GM21528 (cell line): ENCODE measurements around the gene VEGFA.

Experiments
- ATAC-seq: cut with Tn5 transposase; IDR thresholded peaks from one replicate; pipeline ENCODE4 v1.9.1; 2021; ENCODE audit warnings: mild to moderate bottlenecking, moderate library complexity; ENCODE audit not compliant: unreplicated experiment, low FRiP score

Gene VEGFA

DNA sequence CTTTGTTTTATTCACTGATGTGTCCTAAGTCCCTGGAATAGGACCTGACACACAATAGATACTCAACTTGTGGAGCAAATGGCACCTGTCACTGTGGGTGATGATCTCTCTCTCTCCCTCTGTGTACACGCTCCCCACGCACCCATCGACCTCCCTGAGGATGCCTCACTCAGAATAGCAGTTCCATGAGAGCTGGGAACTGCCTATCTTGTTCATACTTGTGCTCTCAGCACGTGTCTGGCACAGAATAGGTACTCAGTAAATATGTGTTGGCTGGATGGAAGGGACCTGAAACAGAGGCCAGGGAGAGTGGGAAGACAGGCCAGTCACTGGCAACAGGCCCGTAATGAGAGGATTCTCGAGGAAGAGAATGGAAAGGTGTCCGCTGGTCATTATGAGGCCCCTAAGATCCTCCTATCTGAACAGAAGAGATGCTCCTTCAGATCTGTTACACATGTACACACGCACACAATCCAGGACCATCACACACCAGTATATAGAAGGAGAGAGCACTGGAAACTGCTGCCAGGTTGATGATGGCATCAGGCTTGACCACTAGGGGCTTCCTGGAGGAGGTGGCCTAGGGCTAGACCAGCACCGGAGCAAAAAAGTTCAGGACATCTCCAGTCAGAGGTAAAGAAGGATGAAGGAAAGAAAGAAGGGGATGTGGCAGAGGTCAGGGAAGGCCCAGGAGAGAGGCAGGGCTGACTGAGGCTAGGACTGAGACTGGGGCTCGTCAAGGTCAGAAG is 30.9 kb downstream of the VEGFA start:
- ATAC-seq = no peak

DNA sequence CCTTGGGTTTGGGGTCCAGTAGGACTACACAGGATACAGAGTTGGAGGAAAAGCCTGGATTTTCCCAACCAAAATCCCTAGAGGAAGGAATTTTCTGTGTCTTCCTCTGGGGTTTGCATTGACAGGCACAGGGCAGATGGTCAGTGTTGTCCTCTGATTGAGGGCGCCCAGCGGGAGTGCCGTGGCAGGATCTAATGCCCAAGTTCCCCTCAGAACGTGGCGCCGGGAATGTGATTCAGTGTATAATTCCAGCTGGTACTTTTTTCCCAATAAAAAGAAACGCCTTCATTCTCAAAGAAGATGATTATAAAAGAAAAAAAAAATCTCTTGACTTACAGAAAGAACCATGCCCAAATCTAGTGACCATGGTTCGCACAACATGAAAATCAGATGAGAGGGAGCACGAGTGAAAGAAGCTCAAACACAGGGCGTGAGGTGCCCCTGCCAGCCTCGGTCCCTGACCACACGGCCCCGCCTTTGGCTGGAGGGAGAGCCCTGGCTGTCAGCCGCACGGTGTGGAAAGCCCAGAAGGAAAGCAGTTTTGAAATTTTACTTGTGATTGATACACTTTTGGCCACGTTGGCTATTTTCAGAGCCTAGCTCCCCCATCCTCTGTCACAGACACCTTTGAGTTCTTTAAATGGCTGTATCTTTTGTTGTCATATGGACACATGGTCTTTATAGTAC is 31.6 kb downstream of the VEGFA start:
- ATAC-seq = no peak

DNA sequence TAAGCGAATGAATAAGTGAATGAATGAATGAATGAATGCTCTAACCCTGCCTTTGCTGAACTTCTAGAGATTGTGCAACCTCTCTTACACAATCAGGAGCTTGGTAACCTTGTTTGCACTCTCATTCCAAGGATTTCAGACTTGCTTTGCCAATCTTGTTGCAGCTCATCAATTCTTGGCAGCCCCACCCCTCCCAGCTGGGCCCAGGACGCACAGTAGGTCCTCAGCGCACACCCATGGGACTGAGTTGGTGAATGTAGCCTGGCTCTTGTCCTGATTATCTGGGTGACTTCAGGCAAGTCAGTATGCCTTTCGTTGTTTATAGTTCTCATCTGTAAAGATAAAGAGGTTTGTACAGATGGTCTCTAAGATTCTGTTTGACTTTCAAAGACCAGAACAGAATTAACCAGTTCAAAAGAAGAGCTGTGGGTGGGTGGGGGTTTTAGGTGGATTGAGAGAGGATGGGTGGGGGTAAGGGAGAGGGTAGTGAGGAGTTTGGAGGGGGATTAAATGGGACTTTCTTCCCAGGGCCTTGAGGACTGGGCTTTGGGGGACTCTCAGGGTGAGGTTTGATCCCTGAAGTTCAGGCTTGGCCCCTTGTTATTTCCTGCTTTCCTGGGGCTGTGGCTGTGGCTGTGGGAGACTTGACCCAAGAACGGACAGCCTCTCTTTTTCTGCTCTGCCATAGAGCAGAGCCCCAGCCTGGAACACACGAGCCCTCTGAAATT is 33.2 kb downstream of the VEGFA start:
- ATAC-seq = no peak

DNA sequence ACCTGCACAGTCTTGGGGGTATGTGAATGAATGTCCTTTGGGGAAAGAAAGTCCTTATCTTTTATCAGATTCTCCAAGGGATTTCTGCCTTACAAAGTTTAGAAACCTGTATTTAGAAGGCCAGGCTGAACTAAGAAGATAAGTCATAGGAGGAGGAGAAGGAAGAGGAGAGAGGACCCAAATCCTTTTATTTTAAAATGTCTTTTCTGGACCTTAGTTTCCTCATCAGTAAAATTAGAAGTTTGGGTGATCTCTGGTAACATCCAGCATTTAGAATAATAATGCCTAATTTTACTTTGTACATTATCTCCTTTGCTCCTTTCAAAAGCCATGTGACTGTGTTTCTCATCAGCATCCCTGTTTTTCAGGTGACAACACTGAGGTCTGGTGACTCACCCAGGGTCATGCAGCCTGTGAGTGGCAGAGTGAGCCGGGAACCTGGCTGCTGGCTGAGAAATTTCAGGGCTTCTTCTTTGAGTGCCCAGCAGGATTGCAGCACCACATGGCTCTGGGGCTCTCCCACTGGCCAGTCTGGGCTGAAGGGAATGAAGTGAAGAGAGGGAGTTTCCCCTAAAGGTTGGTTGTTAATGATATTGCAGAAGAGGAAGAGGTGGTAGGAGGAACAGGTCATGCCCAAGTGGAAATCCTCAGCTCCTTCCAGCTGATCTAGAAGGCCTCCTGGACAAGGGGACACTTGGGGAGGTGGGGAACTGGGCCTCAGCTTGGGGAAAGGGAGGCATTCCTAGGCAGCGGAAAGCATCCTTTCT is 34.0 kb downstream of the VEGFA start:
- ATAC-seq = no peak

DNA sequence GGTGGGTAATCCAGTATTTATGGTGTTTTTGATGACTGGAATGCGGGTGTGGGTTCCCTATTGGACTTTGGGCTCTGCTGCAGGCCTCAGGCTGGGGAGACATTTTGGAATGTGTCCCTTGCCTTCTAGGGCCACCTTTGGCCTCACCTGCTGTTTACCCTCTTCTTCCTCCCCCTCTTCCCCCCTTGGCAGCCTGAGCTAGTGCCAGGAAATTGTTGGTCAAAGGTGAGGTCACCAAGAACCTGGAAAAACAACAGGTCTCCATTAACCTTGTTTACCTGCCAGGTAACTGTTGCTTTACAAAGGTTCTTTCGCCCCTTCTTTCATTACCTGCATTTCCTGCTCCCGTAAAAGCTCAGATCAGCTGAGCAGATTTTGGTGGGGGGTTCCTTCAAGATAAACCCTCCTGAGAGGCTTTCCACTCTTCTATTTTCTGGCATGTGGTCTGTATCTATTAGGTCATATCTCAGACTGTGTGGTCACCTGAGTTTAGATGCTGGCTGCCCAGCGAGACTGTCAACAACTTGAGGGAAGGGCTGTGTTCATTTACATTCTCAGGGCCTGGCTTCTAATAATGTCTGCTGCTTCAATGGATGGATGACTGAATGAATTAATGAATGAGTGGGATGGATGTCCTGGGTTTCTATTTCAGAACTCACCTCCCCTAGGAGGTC is 34.7 kb downstream of the VEGFA start:
- no peak for ATAC-seq

DNA sequence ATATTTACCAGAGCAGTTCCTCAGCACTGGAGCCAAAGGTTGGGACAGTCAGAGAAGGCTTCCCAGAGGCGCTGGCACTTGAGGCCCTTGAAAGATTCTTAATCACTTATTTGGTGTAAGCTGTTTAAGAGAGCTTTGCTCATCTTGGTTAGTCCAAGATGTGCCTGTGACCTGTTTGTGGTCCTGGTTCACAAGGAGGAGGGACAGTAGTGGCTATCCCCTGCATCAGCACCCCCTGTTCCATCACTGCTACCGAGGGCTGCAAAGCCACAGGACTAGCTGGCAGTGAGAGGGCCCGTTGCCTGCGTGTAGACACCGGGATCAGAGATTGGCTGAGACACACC is 35.7 kb downstream of the VEGFA start:
- ATAC-seq = no peak

DNA sequence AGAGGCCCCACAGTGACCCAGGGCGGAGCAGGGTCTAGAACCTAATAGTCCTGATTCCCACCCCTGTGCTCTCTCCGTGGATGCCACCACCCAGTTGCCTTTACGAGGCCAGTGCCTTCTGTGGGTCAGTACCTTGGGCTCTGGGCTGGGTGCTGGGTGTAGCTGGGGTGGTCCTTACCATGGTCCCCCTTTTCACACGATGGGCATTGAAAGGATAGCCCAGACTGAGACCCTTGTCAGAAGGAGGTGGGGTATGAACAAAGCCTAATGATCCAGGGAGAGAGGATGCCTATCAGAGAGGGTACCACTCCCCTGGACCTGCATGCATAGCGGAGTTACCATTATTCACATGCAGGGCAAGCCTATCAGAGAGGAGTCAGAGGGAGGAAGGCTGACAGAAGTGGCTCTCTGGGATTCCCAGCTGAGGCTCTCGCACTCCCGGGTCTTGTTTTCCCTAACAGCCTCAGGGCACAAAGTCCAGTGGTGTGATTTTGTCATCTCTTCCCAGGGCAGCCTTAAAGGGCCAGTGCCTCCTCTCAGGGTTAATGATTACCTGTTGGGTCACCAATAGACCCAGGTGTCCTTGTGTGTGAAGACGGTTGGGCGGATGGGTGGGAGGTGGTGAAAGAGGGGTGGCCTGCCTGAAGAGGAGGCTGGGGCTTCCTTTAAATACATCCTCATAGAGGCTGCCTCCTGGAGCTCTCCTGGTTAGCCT is 36.2 kb downstream of the VEGFA start:
- ATAC-seq = no peak

DNA sequence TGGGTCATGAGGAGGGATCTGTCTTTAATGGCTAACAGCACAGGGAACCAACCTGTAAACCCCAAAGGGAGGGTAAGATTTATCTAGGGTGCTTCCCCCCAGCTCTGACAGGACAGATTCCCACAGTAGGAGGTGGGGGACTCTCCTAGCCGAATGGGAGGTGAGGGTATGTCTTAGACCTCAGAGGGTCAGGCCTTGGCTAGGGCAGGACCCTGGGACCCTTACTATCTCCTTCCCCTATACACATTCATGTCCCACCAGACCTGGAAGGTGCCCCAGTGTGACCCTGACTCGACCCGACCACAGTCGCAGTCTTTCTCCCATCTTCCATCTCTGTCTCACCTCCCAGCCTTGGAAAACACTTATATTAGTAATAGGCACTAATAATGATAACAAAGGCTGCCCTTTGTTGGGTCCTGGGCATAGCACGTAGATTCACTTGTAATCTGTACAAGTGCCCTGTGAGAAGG is 36.8 kb downstream of the VEGFA start:
- no peak for ATAC-seq

DNA sequence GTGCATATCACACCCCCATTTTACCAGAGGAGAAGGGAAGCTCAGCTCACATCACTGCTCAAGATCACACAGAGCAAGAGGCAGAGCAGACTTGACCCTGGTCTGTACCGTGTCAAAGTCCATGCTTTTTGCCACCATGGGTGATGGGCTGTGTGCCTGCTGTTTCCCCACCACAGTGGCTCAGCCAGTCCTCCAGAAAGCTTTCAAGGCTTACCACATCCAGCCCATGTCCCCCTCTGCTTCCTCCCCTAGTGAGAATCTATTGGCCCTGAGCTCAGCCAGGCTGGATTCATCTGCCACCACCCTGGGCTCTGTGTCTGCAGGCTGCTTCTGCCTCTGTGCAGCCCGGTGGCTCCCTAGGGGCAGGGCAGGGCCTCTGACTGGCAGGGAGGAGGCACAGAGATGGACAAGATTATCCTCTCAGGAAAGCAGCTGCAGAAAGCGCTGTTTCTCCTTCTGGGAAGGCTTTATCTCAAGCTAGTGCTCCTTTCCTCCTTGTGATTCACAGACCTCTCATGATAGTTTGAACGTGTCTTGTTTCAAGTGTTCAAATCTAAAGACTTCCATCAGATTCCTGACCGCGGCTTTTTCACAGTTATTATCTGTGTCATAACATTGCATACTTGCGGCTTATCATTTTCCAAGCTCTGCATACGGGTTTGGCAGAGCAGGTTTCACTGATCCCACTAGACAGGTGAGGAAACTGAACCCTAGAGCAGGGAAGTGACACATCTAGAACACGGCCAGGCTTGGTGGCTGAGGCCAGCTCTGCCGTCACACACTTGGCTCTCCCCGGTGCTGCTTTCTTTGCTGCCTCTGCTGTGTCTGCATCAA is 37.4 kb downstream of the VEGFA start:
- no peak for ATAC-seq

DNA sequence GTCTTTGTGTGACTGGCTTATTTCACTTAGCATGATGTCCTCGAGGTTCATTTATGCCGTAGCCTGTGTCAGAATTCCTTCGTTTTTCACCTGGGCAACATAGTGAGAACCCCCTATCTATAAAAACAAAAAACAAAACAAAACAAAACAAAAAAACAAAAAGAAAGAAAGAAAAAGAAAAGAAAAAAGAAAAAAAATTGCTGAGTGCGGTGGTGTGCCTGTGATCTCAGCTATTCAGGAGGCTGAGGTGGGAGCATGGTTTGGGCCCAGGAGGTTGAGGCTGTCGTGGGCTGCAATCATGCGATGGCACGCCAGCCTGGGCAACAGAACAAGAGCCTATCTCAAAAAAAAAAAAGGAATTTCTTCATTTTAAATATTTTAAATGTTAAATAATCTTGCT is 38.4 kb downstream of the VEGFA start:
- no peak for ATAC-seq

DNA sequence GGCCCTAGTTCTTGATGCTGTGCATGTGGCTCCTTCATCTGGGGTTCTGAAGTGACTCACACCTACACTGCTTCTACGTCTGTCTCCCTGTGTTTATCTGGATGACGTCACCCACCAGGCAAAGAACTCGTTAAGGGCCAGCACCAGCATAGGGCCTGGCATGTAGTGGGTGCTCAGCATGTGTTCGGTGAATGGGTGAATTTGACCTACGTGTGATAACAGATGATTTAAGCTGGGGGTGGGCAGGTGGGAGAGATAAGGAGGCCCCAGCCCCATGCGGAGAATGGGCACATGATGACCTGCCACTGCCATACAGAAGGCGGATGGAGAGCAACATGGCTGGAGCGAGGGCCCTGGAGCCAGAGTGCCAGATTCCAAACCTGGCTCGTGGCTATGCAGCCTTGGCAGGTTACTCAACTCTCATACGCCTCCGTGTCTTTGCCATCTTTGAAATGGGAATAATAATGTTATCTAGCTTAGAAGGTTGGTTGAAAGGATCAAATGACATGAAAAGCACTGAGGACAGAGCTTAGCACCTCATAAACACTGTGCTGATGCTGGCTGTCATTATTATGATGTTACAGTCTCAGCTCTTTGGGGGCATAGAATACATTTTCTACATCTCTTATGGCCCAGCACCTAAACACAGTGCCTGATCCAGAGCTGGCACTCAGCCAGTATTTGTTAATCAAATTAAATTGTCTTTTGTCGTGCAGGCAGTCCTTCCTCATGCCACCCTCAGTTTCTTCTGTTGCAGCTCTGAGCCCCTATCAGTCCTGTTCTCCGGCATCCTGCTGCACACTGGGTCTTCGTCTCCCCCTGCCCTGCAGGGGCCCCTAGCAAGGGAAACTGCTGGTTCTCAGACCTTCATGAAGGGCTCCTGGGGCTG is 39.6 kb downstream of the VEGFA start:
- no peak for ATAC-seq

DNA sequence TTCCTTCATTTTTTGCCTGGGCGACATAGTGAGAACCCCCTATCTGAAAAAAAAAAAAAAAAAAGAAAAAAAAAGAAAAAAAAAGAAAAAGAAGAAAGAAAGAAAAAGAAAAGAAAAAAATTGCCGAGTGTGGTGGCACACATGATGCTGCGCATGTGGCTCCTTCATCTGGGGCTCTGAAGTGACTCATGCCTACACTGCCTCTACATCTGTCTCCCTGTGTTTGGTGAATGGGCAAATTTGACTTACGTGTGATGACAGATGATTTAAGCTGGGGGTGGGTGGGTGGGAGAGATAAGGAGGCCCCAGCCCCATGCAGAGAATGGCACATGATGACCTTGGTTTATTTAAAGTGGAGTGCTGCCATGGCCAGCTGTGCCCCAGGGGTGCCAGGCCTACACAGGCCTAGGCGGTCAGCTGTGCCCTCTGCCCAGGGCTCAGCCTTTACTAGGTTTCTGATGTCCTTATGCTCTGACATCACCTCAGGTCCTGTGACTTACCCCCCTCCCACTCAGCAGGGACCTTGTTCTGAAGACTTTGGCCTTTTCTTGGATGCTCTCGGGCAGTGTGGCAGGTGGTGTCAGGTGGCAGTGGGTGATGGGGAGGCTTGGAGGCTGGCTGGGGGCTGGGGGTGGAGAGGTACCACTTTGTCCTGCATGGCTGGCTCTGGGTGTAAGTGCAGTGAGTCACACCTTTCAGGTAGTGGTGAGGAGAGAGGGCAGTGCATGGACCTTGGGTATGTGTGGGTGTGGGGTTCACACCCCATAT is 41.1 kb downstream of the VEGFA start:
- no peak for ATAC-seq

DNA sequence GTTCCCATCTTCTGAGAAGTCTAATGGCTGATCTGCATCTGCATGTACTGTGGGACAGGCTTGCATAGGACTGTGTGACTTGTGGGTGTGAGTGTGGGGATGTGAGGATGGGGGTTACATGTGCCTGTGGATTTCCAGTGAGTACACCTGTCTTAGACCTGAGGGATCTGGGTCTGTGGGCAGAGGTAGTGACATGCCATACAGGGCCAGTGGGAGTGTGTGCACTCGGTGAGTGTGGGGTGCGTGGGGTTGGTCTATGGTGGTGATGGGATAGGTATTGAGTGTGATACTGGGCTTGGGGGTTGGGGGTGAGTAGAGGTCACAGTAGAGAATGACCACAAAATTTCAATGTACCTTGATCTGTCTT is 41.7 kb downstream of the VEGFA start:
- no peak for ATAC-seq

DNA sequence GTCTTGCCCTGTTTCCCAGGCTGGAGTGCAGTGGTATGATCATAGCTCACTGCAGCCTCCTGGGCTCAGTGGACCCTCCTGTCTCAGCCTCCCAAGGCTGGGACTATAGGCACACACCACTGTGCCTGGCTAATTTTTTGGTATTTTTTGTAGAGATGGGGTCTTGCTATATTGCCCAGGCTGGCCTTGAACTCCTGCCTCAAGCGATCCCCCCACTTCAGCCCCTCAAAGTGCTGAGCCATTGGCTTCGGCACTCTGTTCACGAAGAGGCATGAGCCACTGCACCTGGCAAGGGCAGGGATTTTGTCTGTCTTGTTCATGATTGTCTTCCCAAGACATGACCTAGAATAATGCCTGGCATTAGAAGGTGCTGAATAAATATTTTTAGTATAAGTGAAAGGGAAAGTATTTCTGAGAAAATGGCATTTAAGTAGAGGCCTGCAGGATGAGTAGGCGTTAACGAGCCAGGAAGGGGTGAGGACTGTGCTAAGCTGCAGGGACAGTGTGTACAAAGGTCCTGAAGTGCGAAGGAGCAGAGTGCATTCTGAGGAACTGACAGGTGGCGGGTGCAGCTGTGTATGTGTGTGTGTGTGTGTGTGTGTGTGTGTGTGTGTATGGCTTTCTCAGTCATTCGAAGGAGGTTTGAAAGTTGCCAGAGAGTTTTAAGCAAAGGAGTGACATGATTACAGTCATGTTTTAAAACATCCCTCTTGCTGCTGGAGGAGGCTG is 43.0 kb downstream of the VEGFA start:
- no peak for ATAC-seq

DNA sequence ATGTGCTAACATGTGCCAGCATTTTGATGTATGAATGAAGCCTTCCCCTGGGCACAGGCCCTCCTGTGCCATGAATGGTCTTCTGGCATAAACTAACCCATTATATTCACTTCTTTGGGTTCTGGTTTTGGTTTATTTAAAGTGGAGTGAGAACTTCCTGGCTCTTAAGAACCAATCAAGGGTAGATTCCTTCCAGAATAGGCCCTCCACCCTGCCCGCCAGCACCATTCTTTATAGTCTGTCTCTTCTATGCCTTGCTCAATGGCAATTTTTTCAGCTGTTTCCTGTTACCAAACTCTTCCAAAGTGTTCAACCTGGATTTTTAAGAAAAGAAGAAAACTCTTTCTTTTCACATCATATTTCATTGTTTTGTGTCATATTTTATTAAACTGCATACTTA is 44.1 kb downstream of the VEGFA start:
- no peak for ATAC-seq

DNA sequence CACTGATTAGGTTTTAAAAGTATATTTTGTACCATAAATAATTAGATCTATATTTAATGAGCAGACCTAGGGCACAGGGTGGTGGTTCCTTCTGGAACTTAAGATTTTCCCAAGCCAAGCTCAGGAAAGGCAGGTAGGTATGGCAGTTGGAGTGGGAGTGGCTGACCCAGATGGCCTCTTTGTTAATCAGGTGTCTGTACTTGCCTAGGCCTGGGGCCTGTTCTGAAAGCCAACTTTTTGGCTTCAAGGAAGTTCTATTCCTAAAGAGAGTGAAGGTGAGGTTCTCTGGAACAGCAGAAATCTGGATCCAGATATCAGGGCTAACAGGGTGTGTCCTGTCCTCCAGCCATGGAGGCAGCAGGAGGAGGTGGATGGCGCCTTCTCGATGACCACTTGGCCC is 44.9 kb downstream of the VEGFA start:
- ATAC-seq = no peak

DNA sequence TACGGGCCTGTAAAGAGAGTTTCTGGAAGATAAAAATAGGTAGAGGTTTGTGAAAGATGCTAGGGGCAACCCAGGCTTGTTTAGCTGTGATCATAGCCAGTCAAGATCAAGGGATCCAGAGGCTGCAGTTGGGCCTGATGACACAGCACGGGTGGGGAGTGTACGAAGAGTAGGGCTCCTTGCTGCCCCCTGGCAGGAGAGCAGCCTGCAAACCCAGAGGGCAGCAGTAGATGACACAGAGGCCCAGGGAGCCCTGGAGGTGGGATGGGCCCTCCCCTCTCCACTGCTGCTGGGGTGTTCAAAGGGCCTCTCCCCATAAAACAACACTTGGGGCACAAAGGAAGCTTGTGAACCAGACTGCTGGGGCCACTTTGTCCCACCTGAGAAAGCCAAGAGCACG is 47.2 kb downstream of the VEGFA start:
- ATAC-seq = no peak
